NCI-H1105 (cell line): ENCODE measurements around the gene IREB2.

Experiments
- DNase-seq: peaks from one replicate; lab custom pipeline; 2025; lab: John Stamatoyannopoulos, UW

IREB2 gene

DNA sequence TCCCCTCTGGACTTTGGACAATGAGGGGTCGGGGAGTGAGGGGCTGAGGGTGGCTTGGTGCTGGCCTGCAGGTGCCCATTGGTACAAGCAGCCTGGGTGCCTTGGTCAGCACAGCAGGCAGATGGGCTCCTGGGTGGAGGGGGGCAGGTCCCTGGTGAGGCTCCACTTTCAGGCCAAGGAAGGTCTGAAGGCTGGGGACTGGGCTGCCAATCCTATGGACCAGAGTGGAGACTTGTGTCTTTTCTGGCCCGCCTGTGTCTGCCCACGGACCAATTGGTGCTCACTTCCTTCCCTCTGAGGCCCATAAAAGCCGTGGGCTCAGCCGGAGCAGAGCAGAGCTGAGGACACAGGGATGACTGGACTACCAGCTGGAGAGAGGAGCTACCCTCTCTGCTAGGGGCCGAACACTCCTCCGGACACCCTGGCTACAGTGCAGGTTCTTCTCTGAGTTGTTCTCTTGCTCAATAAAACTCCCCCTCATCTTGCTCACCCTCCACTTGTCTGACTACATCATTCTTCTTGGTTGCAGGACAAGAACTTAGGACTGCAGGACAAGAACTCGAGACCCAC, 31.9 kb upstream of the IREB2 start:
- no peak for DNase-seq

DNA sequence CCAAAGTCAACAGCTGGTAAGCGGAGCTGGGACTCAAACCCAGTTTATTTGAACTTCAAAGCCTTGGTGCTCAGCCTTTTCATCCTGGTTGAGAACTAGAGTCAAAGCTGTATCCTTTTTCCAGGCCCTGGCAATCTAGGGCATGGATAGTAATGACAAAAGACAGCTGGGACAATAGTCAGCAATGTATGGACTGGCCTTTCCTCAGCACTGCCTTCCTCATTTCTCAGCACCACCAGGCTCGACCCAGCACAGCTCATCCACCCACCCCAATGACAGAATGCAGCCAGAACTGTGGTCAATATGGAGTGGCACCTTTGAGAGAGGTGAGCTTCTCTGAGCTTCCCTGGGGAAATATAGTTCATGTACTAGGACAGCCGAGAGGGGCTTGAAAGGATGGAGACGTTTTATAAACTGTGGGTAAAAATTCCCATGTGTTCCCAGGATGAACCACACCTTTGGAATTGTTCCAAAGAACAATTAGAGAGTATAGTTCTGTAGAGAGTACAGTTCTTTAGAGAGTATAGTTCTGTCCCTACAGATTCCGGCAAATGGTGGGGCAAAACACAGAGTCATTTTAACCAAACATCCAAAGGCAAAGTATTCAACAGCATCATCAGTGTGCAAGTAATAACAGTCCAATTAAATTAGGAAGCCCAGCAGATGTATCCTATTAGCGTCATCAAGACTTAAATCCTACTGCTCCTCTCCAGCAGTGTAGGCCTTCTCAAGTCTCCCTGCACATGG, 30.2 kb upstream of the IREB2 start:
- no peak for DNase-seq

DNA sequence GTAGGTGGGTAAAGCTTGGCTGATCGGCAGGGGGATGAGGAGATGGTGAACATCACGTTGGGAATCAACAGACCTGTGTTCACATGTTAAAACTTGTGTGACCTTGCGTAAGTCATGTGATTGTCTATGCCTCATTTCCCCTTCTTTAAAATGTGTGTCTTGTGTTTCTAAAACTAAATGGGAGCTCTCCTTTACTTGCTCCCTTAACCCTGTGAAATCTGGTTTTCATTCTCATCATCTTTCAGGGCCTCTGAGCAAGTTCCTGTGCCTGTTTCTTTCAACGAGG, 29.7 kb upstream of the IREB2 start:
- DNase-seq: no peak

DNA sequence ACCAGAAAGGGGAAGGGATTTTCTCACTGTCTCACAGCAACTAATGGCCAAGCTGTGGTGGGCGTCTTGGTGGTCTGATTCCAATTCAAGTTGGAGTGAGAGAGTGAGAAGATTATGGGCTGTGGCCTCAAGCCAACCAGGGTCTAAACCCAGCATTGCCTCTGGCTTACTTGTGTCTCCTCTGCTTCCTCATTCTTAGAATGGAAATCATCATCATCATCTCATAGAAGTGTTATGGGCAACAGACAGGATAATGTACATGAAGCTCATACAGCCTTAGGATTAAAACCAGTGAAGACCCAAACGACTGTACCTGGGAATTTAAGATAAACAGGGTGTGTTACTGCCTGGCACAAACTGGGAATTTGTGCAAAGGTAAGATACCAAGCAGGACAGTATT, 29.1 kb upstream of the IREB2 start:
- no peak for DNase-seq

DNA sequence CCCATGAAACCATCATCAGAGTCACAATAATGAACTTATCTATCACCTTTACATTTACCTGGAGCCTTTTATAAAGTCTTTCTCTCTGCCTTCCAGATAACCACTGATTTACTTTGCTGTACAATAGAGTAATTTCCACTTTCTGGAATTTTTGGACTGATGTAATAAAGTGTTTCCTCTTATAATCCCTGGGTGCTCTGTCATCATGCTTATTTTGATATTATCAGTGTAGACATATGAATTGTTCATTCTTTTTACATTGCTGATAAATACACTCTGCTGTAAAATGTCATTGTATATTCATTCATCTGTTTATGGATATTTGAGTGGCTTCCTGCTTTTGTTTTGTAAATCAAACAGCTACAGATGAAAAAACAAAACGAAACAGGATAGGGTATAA, 27.0 kb upstream of the IREB2 start:
- DNase-seq: no peak

DNA sequence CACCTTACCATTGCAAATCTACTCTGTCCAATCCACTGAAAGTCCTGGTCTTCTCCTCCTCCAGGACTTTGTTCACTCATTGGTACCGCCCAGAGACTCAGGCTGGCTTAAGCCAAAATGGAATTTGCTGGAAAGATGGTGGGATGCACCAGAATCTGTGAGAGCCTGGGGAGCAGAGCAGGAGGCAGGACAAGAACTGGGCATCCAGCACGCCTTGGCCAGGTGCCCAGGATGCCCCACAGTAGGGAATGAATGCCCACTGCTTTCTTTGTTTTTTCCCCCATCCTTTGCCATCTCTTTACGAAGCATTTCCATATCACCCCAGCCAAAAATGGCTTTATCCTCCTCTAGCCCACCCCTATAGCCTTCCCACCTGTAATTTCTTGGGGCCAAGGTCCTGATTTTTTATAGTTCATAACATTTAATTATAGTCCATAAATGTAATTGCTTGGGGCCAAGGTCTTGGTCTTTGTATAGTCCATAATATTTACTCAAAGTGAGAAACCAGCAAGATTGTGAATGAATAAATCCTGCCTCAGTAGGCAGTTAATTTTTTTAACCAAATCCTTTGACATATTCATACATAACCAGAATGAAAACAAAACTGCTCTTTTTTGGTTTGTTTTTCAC, 23.3 kb upstream of the IREB2 start:
- no peak for DNase-seq

DNA sequence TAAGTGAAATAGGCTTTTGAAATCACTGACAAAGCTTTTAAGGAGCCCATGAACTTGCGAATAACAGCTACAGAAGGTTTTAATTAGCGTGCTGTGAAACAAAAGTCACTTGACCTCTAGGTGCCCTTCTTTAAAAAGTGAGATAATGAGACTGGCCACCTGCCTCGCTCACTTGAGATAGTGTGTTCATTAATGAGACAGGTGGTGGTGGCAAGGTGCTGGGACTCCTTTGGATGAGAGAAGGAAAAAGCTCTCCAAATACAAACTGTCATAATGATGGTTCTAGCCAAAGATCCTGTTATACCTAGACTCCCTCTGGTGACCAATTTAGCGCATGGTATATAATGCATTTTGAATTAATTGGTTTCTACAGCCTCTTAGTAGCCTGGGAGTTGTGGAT, 22.7 kb upstream of the IREB2 start:
- peak; percentile 82 for DNase-seq

DNA sequence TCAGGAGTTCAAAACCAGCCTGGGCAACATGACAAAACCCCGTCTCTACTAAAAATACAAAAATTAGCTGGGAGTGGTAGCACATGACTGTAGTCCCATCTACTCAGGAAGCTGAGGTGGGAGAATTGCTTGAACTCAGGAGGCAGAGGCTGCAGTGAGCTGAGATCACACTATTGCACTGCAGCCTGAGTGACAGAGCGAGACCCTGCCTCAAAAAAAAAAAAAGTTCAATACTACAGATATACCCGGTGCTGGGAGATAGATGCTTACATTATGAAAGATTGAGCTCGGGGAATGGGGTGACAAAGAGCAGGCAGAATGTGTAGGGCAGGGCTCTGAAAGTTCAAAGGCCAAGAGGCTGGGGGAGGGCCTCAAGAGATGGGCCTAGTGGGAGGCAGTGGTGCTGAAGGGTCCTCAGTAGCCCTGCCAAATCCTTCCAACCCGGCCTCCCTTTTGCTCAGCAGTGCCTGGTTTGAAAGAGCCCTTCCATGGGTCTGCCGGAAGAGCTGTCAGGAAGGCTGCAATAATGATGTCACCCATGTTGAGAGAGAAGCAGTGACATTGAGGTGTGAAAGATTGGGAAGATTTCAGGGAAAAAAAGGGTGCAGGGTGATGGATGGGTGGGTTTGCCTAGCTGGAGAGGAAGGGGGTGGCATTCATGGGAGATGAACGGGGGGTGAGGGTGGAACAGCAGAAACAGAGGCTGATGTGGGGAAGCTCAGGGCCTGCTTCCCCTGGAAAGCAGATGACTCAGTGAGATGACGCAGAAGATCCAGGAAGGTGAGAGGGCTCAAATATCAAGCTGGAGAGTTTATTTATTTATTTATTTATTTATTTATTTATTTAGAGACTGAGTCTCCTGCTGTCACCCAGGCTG, 20.0 kb upstream of the IREB2 start:
- DNase-seq: no peak

DNA sequence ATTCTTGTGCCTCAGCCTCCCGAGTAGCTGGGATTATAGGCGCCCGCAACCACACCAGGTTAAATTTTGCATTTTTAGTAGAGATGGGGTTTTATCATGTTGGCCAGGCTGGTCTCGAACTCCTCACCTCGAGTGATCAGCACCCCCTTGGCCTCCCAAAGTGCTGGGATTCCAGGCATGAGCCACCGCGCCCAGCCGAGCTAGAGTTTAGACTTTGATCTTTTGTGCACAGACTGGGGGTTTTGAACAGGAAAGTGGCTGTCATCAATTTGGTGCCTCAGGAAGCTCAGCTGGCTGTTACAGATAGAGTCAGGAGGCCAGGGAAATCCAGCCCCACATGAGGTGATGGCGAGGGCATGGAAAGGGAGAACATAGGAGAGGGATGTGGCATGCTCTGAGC, 19.3 kb upstream of the IREB2 start:
- DNase-seq: no peak

DNA sequence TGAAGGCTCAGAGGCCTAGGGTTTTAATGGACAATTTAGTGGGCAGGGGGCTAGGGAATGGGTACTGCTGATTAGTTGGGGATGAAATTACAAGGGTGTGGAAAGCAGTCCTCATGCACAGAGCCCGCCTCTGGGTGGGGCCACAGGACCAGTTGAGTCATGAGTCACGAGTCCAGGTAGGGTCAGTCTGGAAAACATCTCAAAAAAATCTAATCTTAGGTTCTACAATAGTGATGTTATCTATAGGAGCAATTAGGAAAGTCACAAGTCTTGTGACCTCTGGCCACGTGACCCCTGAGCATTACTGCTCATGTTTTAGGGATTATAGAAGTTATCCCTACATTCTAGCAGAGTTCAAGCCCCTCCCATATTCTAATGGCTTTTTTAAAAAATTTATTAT, 18.6 kb upstream of the IREB2 start:
- no peak for DNase-seq

DNA sequence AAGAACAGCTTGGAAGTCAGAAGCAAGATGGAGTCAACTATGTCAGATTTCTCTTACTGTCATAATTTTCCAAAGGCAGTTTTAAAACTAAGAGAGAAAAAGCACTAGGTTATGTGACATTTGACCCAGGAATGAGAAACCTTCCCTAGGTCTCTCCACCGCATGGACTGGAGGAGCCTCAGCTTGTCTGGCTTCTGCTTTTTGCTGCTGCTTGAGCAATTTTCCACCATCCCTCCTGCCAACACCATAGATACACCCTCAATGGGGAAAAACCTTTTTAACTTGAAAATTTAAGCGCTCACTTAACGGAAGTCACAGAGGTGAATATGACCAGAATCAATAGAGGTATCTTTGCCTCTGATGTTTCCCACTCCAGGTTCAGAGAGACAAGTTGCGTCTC, 17.8 kb upstream of the IREB2 start:
- no peak for DNase-seq

DNA sequence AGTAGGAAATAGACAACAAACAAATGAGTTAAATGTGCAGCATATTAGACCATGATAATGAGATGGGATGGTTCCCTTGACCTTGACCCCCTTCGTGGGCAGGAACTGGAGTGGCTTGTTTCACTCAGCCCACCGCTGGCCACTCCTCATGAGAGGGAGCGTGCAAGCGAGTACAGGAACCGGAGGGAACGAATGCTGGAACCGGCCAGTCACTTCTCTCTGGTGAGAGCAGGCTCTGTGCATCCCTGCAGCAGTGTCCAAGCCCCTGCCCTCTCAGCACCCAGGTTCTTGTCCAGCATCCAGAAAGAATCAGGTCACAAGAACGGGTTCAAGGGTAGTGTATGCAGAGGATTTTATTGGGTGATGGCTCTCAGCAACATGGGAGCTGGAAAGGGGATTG, 17.2 kb upstream of the IREB2 start:
- DNase-seq: no peak

DNA sequence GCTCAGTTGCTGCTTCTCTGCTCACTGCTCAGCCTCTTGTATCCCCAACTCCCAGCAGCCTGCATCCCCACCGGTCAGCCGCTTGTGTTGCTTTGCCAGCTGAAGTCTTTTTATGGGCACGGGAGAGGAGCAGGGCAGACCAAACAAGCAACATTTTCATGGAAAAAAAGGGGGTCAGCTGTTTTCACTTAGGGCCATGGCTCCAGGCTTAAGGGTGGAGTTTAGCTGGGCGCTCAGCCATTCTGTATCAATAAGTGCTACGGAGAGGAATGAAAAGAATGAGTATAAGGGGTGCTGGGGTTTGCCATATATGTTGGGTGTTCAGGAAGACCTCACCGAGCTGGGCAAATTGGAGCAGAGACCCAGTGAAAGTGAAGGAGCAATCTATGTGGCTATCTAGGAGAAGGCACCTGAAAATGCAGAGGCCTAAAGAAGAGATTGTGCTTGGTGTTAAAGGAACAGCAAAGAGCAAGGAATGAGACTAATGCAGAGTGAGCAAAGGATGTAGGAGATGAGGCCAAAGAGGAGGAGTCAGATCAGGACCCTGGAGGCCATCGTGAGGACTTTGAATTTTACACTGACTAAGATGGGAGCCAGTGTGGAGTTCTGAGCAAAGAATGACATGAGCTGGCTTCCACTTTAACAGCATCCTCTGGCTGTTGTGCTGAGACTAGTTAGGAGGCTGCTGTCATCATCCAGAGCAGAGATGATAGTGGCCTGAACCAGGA, 16.6 kb upstream of the IREB2 start:
- no peak for DNase-seq

DNA sequence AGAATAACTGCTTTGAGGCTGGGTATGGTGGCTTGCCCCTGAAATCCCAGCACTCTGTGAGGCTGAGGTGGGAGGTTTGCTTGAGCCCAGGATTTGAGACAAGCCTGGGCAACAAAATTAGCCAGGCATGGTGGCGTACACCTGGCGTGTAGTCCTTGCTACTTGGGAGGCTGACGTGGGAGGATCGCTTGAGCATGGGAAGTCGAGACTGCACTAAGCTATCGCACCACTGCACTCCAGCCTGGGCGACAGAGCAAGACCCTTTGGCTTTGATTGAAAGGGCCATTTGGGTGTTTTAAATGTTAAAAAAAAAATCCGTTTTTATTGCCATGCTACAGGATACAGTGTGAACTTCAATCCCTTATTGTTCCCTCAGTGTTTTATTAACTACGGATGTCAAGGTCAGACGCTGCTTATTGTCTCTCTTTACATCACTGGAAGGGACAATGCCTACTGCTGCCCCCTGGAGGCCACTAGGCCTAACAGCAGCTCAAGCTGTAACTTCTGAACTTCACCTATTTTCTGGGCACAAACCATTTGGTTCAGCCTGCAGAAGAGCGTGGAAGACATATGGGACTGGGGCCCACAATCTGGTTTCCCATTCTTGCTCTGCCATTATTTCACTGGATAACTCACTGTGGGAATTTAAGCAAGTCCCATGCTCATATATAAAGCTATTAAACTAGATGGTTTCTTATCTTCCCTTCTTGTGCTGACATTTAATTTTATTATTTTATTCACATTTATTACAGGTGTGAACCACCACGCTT, 15.3 kb upstream of the IREB2 start:
- peak; percentile 37 for DNase-seq

DNA sequence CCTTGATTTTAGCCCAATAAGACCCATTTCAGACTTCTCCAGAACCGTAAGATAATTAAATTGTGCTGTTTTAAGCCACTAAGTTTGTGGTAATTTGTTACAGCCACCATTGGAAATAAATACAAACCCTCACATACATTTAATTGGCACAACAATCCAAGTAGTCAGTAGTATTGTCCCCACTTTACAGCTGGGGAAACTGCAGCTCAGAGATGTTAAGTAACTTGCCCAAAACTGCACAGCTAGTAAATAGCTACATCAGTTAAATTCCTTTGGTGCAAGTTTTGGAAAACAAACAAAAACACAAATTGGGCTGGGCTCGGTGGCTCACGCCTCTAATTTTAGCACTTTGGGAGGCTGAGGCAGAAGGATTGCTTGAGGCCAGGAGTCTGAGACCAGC, 13.3 kb upstream of the IREB2 start:
- no peak for DNase-seq

DNA sequence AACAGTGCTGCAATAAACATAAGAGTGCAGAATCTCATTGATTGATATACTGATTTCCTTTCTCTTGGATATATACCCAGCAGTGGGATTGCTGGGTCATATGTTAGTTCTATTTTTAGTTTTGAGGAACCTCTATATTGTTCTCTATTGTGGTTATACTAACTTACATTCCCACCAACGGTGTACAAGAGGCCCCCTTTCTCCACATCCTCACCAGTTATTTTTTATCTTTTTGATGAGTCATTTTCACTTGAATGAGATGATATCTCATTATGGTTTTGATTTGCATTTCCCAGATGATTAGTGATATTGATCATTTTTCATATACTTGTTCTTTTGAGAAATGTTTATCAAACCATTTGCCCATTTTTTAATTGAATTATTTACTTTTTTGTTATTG, 12.4 kb upstream of the IREB2 start:
- no peak for DNase-seq

DNA sequence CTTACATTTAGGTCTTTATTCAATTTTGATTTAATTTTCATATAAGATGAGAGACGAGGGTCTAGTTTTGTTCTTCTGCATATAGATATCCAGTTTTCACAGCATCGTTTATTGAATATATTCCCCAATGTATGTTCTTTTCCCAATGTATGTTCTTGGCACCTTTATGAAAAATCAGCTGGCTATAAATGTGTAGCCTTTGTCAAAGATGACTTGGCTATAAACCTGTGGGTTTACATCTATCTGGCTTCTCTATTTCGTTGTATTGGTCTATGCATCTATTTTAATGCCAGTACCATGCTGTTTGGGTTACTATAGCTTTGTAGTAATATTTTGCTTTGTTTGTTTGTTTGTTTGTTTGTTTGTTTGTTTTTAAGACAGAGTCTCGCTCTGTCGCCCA, 11.7 kb upstream of the IREB2 start:
- DNase-seq: no peak

DNA sequence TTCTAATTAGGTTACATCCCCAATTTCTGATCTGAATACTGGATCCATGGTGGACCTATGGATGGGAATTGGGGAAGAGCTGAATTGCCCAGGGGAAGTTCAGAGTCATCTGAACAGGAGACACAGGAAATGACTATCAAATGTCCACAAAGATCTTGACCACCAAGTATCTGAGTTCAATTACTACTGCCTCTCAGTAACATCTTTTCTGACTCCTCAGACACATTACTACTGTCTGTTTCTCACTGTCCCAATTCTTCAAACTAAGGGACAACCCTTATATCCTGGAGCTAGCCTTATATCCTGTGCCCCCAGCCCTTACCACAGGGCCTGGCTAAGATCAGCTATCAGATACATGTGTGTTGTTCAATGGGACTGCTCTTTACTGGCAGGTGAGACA, 10.1 kb upstream of the IREB2 start:
- DNase-seq: no peak

DNA sequence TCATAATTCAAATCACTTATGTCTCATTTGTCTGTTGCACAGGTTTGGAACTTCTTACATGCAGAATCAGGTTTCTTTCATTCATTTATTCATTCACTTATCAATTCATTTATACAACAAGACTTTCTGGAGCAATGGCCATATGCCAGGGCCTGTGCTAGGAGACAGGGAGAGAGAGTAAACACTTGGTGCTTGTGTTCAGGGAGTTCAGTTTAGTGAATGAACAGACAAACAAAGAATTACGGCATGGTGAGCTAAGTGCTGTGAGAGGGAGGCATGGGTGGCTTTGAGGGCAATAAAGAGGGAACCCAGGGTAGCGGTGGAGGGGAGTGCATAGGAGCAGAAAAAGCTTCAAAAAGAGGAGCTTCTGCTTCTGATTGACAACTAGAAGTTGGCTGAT, 8.5 kb upstream of the IREB2 start:
- DNase-seq: no peak

DNA sequence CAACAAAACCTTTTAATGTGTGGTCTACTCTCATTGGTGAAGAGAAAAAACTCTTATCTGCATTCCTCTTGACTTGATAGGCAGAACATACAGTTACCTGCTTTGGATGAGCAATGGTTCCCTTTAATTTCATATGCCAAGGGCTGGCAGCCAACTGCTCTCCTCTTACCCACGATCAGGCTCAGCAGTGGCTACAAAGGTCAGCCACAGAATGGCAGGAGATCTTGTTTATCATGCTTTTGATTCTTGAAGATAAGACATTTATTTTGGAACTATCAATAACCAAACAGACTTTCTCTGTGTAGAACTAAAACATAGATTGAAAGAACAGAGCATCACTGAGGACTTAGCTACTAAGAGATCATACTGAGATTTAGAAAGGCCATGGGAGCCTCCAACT, 6.1 kb upstream of the IREB2 start:
- no peak for DNase-seq

DNA sequence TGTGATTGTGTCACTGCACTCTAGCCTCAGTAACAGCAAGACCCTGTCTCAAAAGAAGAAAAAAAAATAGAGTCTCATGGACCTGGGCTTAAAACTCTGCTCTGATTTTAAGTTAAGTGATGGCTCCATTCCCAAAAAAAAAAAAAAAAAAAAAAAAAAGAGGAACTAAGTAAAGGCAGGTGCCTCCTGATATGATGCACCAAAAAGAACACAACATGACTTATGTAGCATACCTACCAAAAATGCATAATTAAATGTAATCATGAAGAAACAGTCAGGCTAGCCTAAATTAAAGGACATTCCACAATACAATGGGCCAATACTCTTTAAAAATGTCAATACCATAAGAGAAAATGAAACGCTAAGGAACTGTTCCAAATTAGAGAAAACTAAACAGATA, 5.4 kb upstream of the IREB2 start:
- DNase-seq: no peak

DNA sequence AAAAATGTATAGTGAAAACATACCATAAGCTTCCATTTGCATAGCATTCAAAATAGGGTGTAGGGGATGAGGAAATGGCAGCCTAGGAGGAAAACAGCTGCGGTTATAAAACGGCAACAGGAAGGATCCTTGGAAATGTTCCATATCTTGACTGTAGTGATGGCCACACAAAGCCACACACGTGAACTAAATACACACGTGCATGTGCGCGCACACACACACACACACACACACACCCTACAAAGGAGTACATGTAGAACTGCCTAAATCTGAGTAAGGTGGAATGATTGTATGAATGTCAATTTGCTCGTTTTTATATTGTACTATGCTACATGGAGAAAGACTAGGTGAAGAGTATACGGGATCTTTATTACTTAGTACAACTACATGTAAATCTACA, 3.9 kb upstream of the IREB2 start:
- no peak for DNase-seq
